Bronchial epithelial cell (primary cell): ENCODE data around the gene LRRC63. TPM values are rescaled to one million over a fixed set of nuclear protein-coding genes. Genes with fewer than 3 reads are reported as not detected.
A peak's percentile ranks its signal among the peaks of the same experiment; 100 is the strongest.

Source experiments
- DNase-seq: peaks from one replicate; pipeline ENCODE4 v3.0.0-alpha.2; 2010; ENCODE audit warnings: low read depth
- FAIRE-seq: peaks from 2 replicates; lab custom pipeline; 2011; peaks lifted over from hg19 to GRCh38; lab: Jason Lieb, UNC
- H3K27me3 ChIP-seq: 2 replicates; pipeline ENCODE4 v1.5.1; 2011; ENCODE audit warnings: low read length; ENCODE audit not compliant: control insufficient read depth, insufficient read depth
- H3K36me3 ChIP-seq: 2 replicates; pipeline ENCODE4 v1.5.1; 2011; ENCODE audit warnings: low read length; ENCODE audit not compliant: control insufficient read depth, insufficient read depth
- H3K4me3 ChIP-seq: 2 replicates; pipeline ENCODE4 v1.5.1; 2011; ENCODE audit warnings: mild to moderate bottlenecking, low read depth, low read length, control low read depth
- CTCF ChIP-seq: IDR thresholded peaks from 2 replicates; pipeline ENCODE4 v1.5.1; 2011; ENCODE audit warnings: mild to moderate bottlenecking, moderate library complexity, low read length, control low read depth, inconsistent platforms; ENCODE audit not compliant: insufficient read depth, severe bottlenecking
- total RNA-seq: library from RNA; depleted of rRNA; stranded (reverse); fragments of >200 nt; gene quantifications from 2 replicates; pipeline ENCODE4 v1.2.1, GENCODE V29; 2014

LRRC63 gene
- total RNA-seq, 1 donor from 2014 or later = not detected

DNA sequence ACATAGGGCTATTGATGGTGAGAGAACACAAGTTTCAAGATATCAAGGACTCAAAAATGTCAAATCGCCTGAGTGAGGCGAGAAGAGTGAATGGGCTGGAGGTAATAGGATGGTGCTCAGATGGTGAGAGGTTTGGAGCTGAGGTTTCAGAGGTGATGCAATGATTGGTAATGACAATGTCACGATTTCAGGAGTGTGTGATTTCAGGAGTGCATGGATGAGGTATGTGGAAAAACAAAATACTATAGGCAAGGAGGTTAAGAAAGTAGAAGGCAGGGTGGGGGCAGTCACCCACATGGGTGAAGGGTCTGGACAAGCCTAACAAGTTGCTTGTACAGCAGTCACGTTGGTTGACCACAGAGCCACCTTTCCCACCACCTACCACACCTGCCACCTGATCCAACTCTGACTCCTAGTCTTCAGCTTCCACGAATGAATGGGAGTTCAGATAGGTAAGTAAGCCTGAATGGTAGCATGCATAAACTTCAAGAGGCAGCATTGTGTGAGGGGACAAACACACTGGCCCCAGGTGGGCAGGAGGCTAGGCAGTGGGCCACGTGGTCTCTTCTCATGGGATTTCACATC is 103.9 kb downstream of the LRRC63 start:
- peak; percentile 43 for FAIRE-seq
- TF ChIP-seq CTCF = no peak
- Histone ChIP-seq H3K27me3 (no peaks in the 10 kb centered on the region), H3K4me3 (no peak overlapping the region), H3K36me3 (no peaks in the 10 kb centered on the region)
- no peak for DNase-seq

DNA sequence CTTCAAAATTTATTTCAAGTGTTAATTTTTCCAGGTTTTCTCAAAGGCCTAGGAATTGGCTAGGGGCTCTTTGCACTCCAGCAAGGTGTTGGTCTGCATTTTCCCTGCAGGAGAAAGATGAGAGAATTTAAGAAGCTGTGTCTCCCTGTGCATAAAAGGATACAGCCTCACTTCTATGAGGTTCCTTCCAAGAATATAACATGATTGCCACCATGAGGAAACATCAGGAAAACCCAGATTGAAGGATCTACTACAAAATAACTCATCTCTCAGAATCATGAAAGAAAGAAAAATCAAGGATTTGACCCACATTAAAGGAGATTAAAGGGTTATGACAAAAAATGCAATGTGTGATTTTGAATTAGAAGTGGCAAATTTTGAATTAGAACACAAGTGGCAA is 105.4 kb downstream of the LRRC63 start:
- DNase-seq (no peak), FAIRE-seq (no peak)
- no peaks in the 10 kb centered on the region for H3K36me3 ChIP-seq
- H3K4me3 ChIP-seq = no peak overlapping the region
- no peak for TF ChIP-seq CTCF
- no peaks in the 10 kb centered on the region for H3K27me3 ChIP-seq

DNA sequence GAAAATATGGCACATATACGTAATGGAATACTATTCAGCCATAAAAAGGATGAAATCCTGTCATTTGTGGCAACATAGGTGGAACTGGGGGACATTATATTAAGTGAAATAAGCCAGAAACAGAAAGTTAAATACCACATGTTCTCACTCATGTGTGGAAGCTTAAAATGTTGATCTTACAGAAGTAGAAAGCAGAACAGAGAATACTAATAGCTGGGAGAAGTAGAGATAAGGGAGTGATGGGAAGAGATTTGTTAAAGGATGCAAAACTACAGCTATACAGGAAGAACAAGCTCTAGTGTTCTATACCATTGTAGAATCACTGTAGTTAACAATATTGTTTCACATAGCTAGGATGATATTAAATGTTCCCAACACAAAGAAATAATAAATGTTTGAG is 107.3 kb downstream of the LRRC63 start:
- no peak overlapping the region for H3K4me3 ChIP-seq
- no peaks in the 10 kb centered on the region for H3K27me3 ChIP-seq
- DNase-seq = no peak
- TF ChIP-seq CTCF = no peak
- no peak for FAIRE-seq
- no peaks in the 10 kb centered on the region for H3K36me3 ChIP-seq

GRCh38 chr13:46320406-46320805 is 108.7 kb downstream of the LRRC63 start:
- no peak for FAIRE-seq
- no peak overlapping the region for H3K4me3 ChIP-seq
- no peaks in the 10 kb centered on the region for H3K36me3 ChIP-seq
- no peak for TF ChIP-seq CTCF
- DNase-seq = no peak
- H3K27me3 ChIP-seq = no peaks in the 10 kb centered on the region

DNA sequence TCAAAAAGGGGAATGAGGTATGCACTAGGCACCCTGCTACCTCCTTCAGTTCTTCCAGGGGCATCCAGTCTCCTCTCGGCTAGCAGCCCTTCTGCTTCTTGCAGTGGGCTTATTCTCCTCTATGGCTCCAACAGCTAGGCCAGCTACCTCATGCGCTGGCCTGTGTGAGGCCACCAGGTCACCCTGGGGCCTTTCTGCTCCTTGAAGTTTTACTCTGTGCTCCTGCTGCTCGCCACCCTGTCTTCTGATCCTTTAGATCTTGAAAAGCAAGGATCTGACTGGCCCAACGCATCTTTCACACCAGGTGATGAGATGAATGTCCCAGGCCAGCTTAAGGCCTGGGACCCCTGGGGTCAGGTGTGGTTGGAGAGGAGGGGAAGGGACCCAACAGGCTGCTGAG is 109.1 kb downstream of the LRRC63 start:
- Histone ChIP-seq H3K27me3 (no peaks in the 10 kb centered on the region), H3K4me3 (no peak overlapping the region), H3K36me3 (no peaks in the 10 kb centered on the region)
- DNase-seq = no peak
- no peak for TF ChIP-seq CTCF
- no peak for FAIRE-seq
